WTC11 (cell line): ENCODE results near the gene TMEM72.

Experiments used
- ATF1 ChIP-seq: sonication (generic); formaldehyde crosslinking; IDR thresholded peaks from 2 replicates; pipeline ENCODE4 v1.8.1; 2023; ENCODE audit warnings: mild to moderate bottlenecking, moderate library complexity, missing genetic modification reagents
- ATF3 ChIP-seq: sonication (generic); formaldehyde crosslinking; conservative IDR thresholded peaks from 2 replicates; pipeline ENCODE4 v1.8.1; 2022; ENCODE audit warnings: mild to moderate bottlenecking, missing genetic modification reagents
- CREM ChIP-seq: sonication (generic); formaldehyde crosslinking; IDR thresholded peaks from 2 replicates; pipeline ENCODE4 v1.8.1; 2022; ENCODE audit warnings: mild to moderate bottlenecking, missing genetic modification reagents, moderate library complexity
- JUN ChIP-seq: sonication (generic); formaldehyde crosslinking; IDR thresholded peaks from 2 replicates; pipeline ENCODE4 v1.8.0; 2023; ENCODE audit warnings: mild to moderate bottlenecking, missing genetic modification reagents
- MAX ChIP-seq: sonication (generic); formaldehyde crosslinking; IDR thresholded peaks from 2 replicates; pipeline ENCODE4 v1.8.0; 2022; ENCODE audit warnings: mild to moderate bottlenecking, missing genetic modification reagents
- MXD4 ChIP-seq: fragments of 250-450 bp; sonication (Bioruptor Pico); IDR thresholded peaks from 2 replicates; pipeline ENCODE4 v1.8.0; 2021; ENCODE audit warnings: mild to moderate bottlenecking, moderate library complexity, borderline replicate concordance
- TCF7 ChIP-seq: sonication (generic); formaldehyde crosslinking; IDR thresholded peaks from 2 replicates; pipeline ENCODE4 v1.8.0; 2022; ENCODE audit warnings: mild to moderate bottlenecking, low read depth, missing genetic modification reagents, moderate library complexity
- USF1 ChIP-seq: sonication (generic); formaldehyde crosslinking; IDR thresholded peaks from 2 replicates; pipeline ENCODE4 v1.8.0; 2022; ENCODE audit warnings: mild to moderate bottlenecking, missing genetic modification reagents
- ZMAT4 ChIP-seq: fragments of 250-450 bp; sonication (Bioruptor Pico); IDR thresholded peaks from 2 replicates; pipeline ENCODE4 v1.9.0; 2021; ENCODE audit warnings: mild to moderate bottlenecking
- TF ChIP-seq, protein P1 (sequence below): fragments of 200-600 bp; IDR thresholded peaks from 2 replicates; pipeline ENCODE4 v1.8.0; 2022; ENCODE audit warnings: antibody characterized with exemption
- TF ChIP-seq, protein P2 (sequence below): sonication (generic); formaldehyde crosslinking; IDR thresholded peaks from 2 replicates; pipeline ENCODE4 v1.8.1; 2022; ENCODE audit warnings: mild to moderate bottlenecking, missing genetic modification reagents, moderate library complexity, borderline replicate concordance
- TF ChIP-seq, protein P3 (sequence below): sonication (generic); formaldehyde crosslinking; IDR thresholded peaks from 2 replicates; pipeline ENCODE4 v1.8.0; 2023; ENCODE audit warnings: missing genetic modification reagents, mild to moderate bottlenecking, borderline replicate concordance

DNA sequence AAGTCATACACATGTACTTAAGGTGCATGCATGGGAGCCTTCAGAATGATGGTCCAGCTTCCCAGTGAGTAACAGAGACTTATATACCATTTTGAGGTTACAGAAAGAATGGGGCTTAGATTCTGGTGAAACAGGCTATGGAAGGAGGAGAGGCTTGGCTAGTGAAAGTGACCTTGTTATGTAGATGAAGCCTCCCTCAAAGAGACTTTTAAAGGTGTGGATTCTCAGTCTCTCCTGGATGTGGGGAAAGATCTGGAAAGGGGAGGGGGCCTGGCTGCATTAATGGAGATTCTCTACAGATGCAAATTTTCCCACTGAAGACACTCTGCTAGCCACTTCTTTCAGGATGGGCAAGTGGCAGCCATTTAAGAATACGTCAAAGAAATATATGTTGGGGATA is 54.0 kb downstream of the TMEM72 start:
- TF ChIP-seq USF1 (CRISPR knock-in tag) (no peak), CREM (CRISPR knock-in tag) (no peak), ATF1 (no peak), ZMAT4 (no peak), TCF7 (CRISPR knock-in tag) (no peak), JUN (CRISPR knock-in tag) (no peak), MXD4 (CRISPR knock-in tag) (no peak), MAX (CRISPR knock-in tag) (no peak), ATF3 (CRISPR knock-in tag) (no peak)
- TF ChIP-seq, protein P1, sequence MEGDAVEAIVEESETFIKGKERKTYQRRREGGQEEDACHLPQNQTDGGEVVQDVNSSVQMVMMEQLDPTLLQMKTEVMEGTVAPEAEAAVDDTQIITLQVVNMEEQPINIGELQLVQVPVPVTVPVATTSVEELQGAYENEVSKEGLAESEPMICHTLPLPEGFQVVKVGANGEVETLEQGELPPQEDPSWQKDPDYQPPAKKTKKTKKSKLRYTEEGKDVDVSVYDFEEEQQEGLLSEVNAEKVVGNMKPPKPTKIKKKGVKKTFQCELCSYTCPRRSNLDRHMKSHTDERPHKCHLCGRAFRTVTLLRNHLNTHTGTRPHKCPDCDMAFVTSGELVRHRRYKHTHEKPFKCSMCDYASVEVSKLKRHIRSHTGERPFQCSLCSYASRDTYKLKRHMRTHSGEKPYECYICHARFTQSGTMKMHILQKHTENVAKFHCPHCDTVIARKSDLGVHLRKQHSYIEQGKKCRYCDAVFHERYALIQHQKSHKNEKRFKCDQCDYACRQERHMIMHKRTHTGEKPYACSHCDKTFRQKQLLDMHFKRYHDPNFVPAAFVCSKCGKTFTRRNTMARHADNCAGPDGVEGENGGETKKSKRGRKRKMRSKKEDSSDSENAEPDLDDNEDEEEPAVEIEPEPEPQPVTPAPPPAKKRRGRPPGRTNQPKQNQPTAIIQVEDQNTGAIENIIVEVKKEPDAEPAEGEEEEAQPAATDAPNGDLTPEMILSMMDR = no peak
- TF ChIP-seq, protein P2, sequence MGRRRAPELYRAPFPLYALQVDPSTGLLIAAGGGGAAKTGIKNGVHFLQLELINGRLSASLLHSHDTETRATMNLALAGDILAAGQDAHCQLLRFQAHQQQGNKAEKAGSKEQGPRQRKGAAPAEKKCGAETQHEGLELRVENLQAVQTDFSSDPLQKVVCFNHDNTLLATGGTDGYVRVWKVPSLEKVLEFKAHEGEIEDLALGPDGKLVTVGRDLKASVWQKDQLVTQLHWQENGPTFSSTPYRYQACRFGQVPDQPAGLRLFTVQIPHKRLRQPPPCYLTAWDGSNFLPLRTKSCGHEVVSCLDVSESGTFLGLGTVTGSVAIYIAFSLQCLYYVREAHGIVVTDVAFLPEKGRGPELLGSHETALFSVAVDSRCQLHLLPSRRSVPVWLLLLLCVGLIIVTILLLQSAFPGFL (CRISPR knock-in tag) = no peak
- TF ChIP-seq, protein P3, sequence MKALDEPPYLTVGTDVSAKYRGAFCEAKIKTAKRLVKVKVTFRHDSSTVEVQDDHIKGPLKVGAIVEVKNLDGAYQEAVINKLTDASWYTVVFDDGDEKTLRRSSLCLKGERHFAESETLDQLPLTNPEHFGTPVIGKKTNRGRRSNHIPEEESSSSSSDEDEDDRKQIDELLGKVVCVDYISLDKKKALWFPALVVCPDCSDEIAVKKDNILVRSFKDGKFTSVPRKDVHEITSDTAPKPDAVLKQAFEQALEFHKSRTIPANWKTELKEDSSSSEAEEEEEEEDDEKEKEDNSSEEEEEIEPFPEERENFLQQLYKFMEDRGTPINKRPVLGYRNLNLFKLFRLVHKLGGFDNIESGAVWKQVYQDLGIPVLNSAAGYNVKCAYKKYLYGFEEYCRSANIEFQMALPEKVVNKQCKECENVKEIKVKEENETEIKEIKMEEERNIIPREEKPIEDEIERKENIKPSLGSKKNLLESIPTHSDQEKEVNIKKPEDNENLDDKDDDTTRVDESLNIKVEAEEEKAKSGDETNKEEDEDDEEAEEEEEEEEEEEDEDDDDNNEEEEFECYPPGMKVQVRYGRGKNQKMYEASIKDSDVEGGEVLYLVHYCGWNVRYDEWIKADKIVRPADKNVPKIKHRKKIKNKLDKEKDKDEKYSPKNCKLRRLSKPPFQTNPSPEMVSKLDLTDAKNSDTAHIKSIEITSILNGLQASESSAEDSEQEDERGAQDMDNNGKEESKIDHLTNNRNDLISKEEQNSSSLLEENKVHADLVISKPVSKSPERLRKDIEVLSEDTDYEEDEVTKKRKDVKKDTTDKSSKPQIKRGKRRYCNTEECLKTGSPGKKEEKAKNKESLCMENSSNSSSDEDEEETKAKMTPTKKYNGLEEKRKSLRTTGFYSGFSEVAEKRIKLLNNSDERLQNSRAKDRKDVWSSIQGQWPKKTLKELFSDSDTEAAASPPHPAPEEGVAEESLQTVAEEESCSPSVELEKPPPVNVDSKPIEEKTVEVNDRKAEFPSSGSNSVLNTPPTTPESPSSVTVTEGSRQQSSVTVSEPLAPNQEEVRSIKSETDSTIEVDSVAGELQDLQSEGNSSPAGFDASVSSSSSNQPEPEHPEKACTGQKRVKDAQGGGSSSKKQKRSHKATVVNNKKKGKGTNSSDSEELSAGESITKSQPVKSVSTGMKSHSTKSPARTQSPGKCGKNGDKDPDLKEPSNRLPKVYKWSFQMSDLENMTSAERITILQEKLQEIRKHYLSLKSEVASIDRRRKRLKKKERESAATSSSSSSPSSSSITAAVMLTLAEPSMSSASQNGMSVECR = no peak
